Measurements from ENCODE around the gene INPP5K.
A peak's percentile ranks its signal among the peaks of the same experiment; 100 is the strongest.
"Not testable (repeated sequence)": the region's sequence is repeated elsewhere in the genome, so short reads cannot be mapped to it uniquely, and the experiment has no call there.

INPP5K gene

DNA sequence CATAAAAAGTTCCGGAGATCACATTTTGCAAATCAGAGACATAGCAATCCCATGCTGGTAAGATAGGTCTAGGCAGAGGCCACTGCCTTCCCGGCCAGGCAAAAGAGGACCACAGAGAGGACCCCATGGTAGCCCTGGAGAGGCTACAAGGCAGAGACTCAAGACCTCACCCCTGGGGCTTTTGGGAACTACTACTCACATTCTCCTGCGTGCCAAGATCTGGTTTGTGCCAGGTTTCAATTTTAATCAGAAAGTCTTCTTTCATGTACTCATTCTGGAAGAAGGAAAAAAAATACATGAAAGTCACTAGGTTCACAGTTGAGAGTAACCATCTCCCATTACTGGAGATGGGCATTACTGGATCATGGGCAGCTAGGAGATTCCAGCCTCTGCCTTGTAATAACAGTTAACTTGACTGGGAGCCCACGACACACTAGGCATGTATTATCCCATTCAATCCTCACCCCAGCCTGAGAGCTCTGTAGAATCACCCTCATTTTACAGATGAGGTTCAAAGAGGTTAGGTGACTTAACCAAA, 25.0 kb upstream of the INPP5K start:
- Histone ChIP-seq H3K9ac (ENCODE audit: low read depth, low read length) (no peak overlapping the region), H3K36me3 (ENCODE audit: insufficient read depth, low read length) (peaks cover 60% of the 10 kb centered on the region), H3K4me2 (ENCODE audit: low read length) (no peak overlapping the region), H3K4me3 (ENCODE audit: low read length) (no peak overlapping the region), H3K27me3 (ENCODE audit: control insufficient read depth, insufficient read depth, low read length) (no peaks in the 10 kb centered on the region), H3K4me1 (ENCODE audit: control insufficient read depth, insufficient read depth, low read length) (no peaks in the 10 kb centered on the region), H3K9me3 (replicated peaks; ENCODE audit: low read length) (no peaks in the 10 kb centered on the region)

DNA sequence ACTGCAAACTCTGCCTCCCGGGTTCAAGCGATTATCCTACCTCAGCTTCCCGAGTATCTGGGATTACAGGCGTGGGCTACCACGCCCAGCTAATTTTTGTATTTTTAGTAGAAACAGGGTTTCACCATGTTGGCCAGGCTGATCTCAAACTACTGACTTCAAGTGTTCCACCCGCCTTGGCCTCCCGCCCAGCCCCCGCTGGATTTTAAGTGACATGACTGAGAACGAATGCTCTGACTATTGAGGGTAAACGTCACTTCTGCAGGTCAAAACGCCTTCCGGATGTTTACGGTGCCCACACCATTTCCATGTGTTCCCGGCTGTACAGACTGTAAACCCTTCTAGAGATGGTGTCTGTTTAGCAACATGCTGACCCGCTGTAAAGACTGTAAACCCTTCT, 23.4 kb upstream of the INPP5K start:
- H3K9me3 ChIP-seq (replicated peaks; ENCODE audit: low read length) = no peaks in the 10 kb centered on the region
- H3K4me2 ChIP-seq (ENCODE audit: low read length) = no peak overlapping the region

GRCh38 chr17:1535737-1536136, 19.3 kb upstream of the INPP5K start:
- Histone ChIP-seq H3K27me3 (ENCODE audit: control insufficient read depth, insufficient read depth, low read length) (no peaks in the 10 kb centered on the region), H3K9ac (ENCODE audit: low read depth, low read length) (no peak overlapping the region), H3K4me2 (ENCODE audit: low read length) (no peak overlapping the region), H3K4me1 (ENCODE audit: control insufficient read depth, insufficient read depth, low read length) (no peaks in the 10 kb centered on the region), H3K4me3 (ENCODE audit: low read length) (no peak overlapping the region), H3K36me3 (ENCODE audit: insufficient read depth, low read length) (peaks cover 68% of the 10 kb centered on the region), H3K9me3 (replicated peaks; ENCODE audit: low read length) (no peaks in the 10 kb centered on the region)

More for the DNA sequence above, 23.4 kb upstream of the INPP5K start:
- Histone ChIP-seq H3K36me3 (ENCODE audit: insufficient read depth, low read length) (peaks cover 67% of the 10 kb centered on the region), H3K9ac (ENCODE audit: low read depth, low read length) (no peak overlapping the region), H3K4me3 (ENCODE audit: low read length) (no peak overlapping the region), H3K27me3 (ENCODE audit: control insufficient read depth, insufficient read depth, low read length) (no peaks in the 10 kb centered on the region), H3K4me1 (ENCODE audit: control insufficient read depth, insufficient read depth, low read length) (no peaks in the 10 kb centered on the region)

- H3K36me3 ChIP-seq (ENCODE audit: insufficient read depth, low read length) = peaks cover 65% of the 10 kb centered on the region
Observed at GRCh38 chr17:1533661-1534325, 17.4 kb upstream of the INPP5K start.

GRCh38 chr17:1532836-1533602, 16.6 kb upstream of the INPP5K start:
- H3K36me3 ChIP-seq (ENCODE audit: insufficient read depth, low read length) = peaks cover 61% of the 10 kb centered on the region

More at GRCh38 chr17:1533661-1534325, 17.4 kb upstream of the INPP5K start:
- no peak overlapping the region for H3K4me3 ChIP-seq (ENCODE audit: low read length)
- H3K4me2 ChIP-seq (ENCODE audit: low read length) = no peak overlapping the region
- no peaks in the 10 kb centered on the region for H3K4me1 ChIP-seq (ENCODE audit: control insufficient read depth, insufficient read depth, low read length)
- H3K27me3 ChIP-seq (ENCODE audit: control insufficient read depth, insufficient read depth, low read length) = no peaks in the 10 kb centered on the region
- H3K9ac ChIP-seq (ENCODE audit: low read depth, low read length) = no peak overlapping the region
- H3K9me3 ChIP-seq (replicated peaks; ENCODE audit: low read length) = no peaks in the 10 kb centered on the region

DNA sequence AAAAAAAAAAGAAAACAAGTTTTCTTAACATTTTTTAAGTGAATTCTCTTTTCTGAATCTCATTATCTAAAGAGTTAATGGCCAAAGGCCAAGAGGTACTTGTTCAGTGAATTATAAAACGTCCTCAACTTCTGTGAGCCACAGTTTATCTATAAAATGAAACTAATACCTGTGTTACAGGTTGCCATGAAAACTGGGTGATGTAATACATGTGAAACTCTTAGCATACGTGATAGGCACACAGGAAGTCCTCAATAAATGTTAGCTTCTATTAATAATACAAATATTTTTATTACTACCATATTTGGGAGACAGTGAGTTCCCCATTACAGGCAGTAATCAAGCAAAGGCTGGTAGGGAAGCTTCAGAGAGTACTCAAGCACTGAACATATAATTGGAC, 13.5 kb upstream of the INPP5K start:
- Histone ChIP-seq H3K36me3 (ENCODE audit: insufficient read depth, low read length) (peaks cover 56% of the 10 kb centered on the region), H3K4me1 (ENCODE audit: control insufficient read depth, insufficient read depth, low read length) (no peaks in the 10 kb centered on the region), H3K9ac (ENCODE audit: low read depth, low read length) (no peak overlapping the region), H3K4me2 (ENCODE audit: low read length) (no peak overlapping the region), H3K4me3 (ENCODE audit: low read length) (no peak overlapping the region), H3K9me3 (replicated peaks; ENCODE audit: low read length) (no peaks in the 10 kb centered on the region), H3K27me3 (ENCODE audit: control insufficient read depth, insufficient read depth, low read length) (no peaks in the 10 kb centered on the region)

More at GRCh38 chr17:1532836-1533602, 16.6 kb upstream of the INPP5K start:
- H3K4me3 ChIP-seq (ENCODE audit: low read length) = no peak overlapping the region
- no peaks in the 10 kb centered on the region for H3K4me1 ChIP-seq (ENCODE audit: control insufficient read depth, insufficient read depth, low read length)
- no peaks in the 10 kb centered on the region for H3K27me3 ChIP-seq (ENCODE audit: control insufficient read depth, insufficient read depth, low read length)
- H3K9ac ChIP-seq (ENCODE audit: low read depth, low read length) = no peak overlapping the region
- no peaks in the 10 kb centered on the region for H3K9me3 ChIP-seq (replicated peaks; ENCODE audit: low read length)
- H3K4me2 ChIP-seq (ENCODE audit: low read length) = no peak overlapping the region

GRCh38 chr17:1526876-1527275, 10.5 kb upstream of the INPP5K start:
- not testable (repeated sequence) for H3K4me2 ChIP-seq (ENCODE audit: low read length); H3K27me3 ChIP-seq (ENCODE audit: control insufficient read depth, insufficient read depth, low read length); H3K9me3 ChIP-seq (replicated peaks; ENCODE audit: low read length); H3K9ac ChIP-seq (ENCODE audit: low read depth, low read length); H3K4me3 ChIP-seq (ENCODE audit: low read length); H3K4me1 ChIP-seq (ENCODE audit: control insufficient read depth, insufficient read depth, low read length)
- peaks cover 38% of the 10 kb centered on the region for H3K36me3 ChIP-seq (ENCODE audit: insufficient read depth, low read length)

GRCh38 chr17:1522626-1523025, 6.2 kb upstream of the INPP5K start:
- Histone ChIP-seq H3K9ac (ENCODE audit: low read depth, low read length) (no peak overlapping the region), H3K36me3 (ENCODE audit: insufficient read depth, low read length) (peaks cover 23% of the 10 kb centered on the region), H3K4me2 (ENCODE audit: low read length) (no peak overlapping the region), H3K9me3 (replicated peaks; ENCODE audit: low read length) (no peaks in the 10 kb centered on the region), H3K4me1 (ENCODE audit: control insufficient read depth, insufficient read depth, low read length) (peaks cover 13% of the 10 kb centered on the region), H3K27me3 (ENCODE audit: control insufficient read depth, insufficient read depth, low read length) (no peaks in the 10 kb centered on the region), H3K4me3 (ENCODE audit: low read length) (no peak overlapping the region)

DNA sequence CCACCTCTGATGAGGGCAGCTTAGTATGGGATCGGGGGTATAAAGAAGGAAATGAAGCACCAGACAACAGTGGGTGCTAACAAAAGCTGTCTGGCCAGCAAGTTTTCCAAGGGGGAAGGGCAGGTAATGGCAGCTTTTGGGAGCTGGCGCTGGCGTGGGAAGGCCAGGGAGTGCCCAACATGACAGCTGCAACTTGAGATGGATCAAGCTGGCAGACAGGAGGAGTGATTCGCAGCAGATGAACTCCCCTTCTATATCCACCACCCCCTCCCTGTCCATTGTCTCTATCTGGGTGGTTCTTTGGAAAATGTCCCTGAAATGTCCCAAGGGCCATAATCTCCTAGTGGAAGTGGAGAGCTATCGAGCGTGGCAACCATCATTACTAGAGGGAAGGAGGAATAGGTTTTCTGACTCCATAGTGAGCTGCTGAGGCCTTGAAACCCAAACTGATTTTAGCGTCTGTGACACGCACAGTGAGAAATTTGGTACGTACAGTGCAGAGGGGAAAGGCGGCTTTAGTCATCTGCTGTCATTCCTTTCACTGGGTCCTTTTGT, 4.8 kb upstream of the INPP5K start:
- Histone ChIP-seq H3K27me3 (ENCODE audit: control insufficient read depth, insufficient read depth, low read length) (no peaks in the 10 kb centered on the region), H3K9me3 (replicated peaks; ENCODE audit: low read length) (no peaks in the 10 kb centered on the region), H3K4me1 (ENCODE audit: control insufficient read depth, insufficient read depth, low read length) (peaks cover 13% of the 10 kb centered on the region), H3K4me3 (ENCODE audit: low read length) (no peak overlapping the region), H3K9ac (ENCODE audit: low read depth, low read length) (peak overlapping the region; percentile 41), H3K4me2 (ENCODE audit: low read length) (peak overlapping the region; percentile 30), H3K36me3 (ENCODE audit: insufficient read depth, low read length) (peaks cover 21% of the 10 kb centered on the region)

- peaks cover 15% of the 10 kb centered on the region for H3K36me3 ChIP-seq (ENCODE audit: insufficient read depth, low read length)
- peaks cover 18% of the 10 kb centered on the region for H3K4me1 ChIP-seq (ENCODE audit: control insufficient read depth, insufficient read depth, low read length)
- no peaks in the 10 kb centered on the region for H3K27me3 ChIP-seq (ENCODE audit: control insufficient read depth, insufficient read depth, low read length)
- no peak overlapping the region for H3K9ac ChIP-seq (ENCODE audit: low read depth, low read length)
- H3K9me3 ChIP-seq (replicated peaks; ENCODE audit: low read length) = no peaks in the 10 kb centered on the region
- no peak overlapping the region for H3K4me3 ChIP-seq (ENCODE audit: low read length)
- H3K4me2 ChIP-seq (ENCODE audit: low read length) = no peak overlapping the region
Observed at GRCh38 chr17:1519678-1520077, 3.3 kb upstream of the INPP5K start.

DNA sequence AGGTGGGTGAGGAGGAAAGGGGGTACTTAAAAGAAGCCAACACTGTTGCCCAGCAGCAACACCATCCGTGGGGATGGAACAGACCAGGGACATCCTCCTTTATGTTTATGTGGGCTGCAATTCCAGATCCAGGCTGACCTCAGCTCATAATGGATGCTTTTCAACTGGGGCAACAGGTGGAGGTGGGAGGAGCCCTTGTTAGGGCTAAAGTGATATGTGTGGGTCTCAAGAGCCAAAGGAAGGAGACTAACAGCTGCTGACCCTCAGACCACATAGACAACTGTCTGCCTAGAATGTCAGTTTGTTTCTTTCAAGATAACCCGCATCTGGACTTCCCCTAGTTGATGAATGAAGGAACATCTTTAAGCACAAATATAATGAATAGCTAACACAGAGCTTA, 2.0 kb upstream of the INPP5K start:
- peaks cover 18% of the 10 kb centered on the region for H3K4me1 ChIP-seq (ENCODE audit: control insufficient read depth, insufficient read depth, low read length)
- H3K27me3 ChIP-seq (ENCODE audit: control insufficient read depth, insufficient read depth, low read length) = no peaks in the 10 kb centered on the region
- peaks cover 19% of the 10 kb centered on the region for H3K36me3 ChIP-seq (ENCODE audit: insufficient read depth, low read length)
- H3K9me3 ChIP-seq (replicated peaks; ENCODE audit: low read length) = no peaks in the 10 kb centered on the region
- no peak overlapping the region for H3K4me2 ChIP-seq (ENCODE audit: low read length)
- H3K9ac ChIP-seq (ENCODE audit: low read depth, low read length) = no peak overlapping the region
- no peak overlapping the region for H3K4me3 ChIP-seq (ENCODE audit: low read length)
